A549 treated with GW870086 at 1 μM for 4 hours (cell line): ENCODE results near the gene CDH5. TPM values are rescaled to one million over a fixed set of nuclear protein-coding genes. Genes with fewer than 3 reads are reported as not detected.

Source experiments
- total RNA-seq: library from RNA; stranded (reverse); fragments of 200-300 nt; extraction: Qiagen RNA extraction; gene quantifications from 5 replicates; pipeline ENCODE4 v1.2.3, GENCODE V29; 2022; ENCODE audit warnings: low read depth

CDH5 gene, protein sequence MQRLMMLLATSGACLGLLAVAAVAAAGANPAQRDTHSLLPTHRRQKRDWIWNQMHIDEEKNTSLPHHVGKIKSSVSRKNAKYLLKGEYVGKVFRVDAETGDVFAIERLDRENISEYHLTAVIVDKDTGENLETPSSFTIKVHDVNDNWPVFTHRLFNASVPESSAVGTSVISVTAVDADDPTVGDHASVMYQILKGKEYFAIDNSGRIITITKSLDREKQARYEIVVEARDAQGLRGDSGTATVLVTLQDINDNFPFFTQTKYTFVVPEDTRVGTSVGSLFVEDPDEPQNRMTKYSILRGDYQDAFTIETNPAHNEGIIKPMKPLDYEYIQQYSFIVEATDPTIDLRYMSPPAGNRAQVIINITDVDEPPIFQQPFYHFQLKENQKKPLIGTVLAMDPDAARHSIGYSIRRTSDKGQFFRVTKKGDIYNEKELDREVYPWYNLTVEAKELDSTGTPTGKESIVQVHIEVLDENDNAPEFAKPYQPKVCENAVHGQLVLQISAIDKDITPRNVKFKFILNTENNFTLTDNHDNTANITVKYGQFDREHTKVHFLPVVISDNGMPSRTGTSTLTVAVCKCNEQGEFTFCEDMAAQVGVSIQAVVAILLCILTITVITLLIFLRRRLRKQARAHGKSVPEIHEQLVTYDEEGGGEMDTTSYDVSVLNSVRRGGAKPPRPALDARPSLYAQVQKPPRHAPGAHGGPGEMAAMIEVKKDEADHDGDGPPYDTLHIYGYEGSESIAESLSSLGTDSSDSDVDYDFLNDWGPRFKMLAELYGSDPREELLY
- 0.12 to 0.23 TPM (median 0.18 TPM) in 5 replicates for total RNA-seq

GRCh38 chr16:66366433-66367299, at the start of gene CDH5:
Gene CDH5, plus strand, starts transcription at chr16:66366691. Its CDS starts 12,647 bp downstream, at chr16:66379338.

DNA sequence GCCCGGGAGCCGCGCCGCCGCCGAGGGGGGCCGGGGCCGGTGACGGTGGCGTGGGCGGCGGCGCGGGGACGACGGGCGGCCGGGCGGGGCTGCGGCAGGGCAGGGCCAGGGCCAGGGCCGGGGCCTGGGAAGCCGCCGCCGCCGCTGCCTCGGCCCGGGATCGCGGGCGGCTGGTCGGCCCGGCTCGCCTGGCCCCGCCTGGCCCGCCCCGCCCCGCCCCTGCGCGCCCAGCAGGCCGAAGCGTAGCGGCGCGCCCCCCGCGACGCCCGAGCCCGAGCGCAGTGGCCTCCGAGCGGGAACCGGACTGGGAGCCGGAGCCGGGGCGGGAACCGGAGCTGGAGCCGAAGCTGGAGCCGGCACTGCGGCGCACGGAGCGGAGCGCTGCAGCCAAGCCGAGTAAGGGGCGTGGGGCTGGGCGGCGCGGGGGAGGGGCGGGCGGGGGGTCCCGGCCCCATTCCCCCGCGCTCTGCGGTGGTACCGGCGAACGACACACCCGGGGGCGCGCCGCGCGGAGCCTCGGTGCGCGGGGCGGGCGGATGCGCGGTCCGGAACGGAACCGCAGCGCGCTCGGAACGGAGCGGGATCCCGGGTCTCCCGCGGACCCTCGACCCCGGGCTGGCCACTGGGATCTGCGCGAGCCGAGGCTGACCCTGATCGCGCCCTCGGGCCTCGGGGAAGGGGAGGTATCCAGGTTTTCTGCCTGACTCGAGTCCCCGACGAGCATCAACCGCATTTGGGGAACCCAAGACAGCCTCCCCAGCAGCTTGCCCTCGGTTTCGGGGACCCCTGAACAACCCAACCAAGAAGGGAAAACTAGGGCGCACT, 60.8 kb downstream of the CDH5 start, which contains the start of gene BEAN1:
BEAN1 (plus strand) TSS at position 260 of the 825 bp plus-strand sequence. CDS start 10,382 bp downstream, outside the sequence.

Other genes starting within 250 kb of the CDH5 start
- gene BEAN1, start 60.6 kb downstream of the CDH5 start, total RNA-seq: 3.8 to 7.1 TPM (median 5.0 TPM) in 5 replicates
- 17.5 to 22.4 TPM (median 19.9 TPM) in 5 replicates for gene TK2, start 183.4 kb downstream of the CDH5 start, total RNA-seq
- gene CKLF, start 185.9 kb downstream of the CDH5 start, total RNA-seq: 62.4 to 70.5 TPM (median 66.4 TPM) in 5 replicates
- 0.88 to 1.5 TPM (median 1.3 TPM) in 5 replicates for gene CMTM1, start 199.7 kb downstream of the CDH5 start, total RNA-seq
- not detected in 5 replicates for gene CMTM2, start 212.8 kb downstream of the CDH5 start, total RNA-seq
- 95.2 to 106 TPM (median 102 TPM) in 5 replicates for gene CMTM3, start 238.0 kb downstream of the CDH5 start, total RNA-seq